Mesenchymal stem cell (in vitro differentiated cells and primary cell): ENCODE measurements around the gene NAGK.
"Not testable (repeated sequence)": the region's sequence is repeated elsewhere in the genome, so short reads cannot be mapped to it uniquely, and the experiment has no call there.

Experiments
- DNase-seq: peaks from one replicate; pipeline ENCODE4 v3.0.0-alpha.2; 2013
- H2AFZ ChIP-seq: one replicate; pipeline ENCODE4 v1.6.1; 2013; ENCODE audit warnings: low read depth, mild to moderate bottlenecking, control low read depth, inconsistent platforms, low read length, moderate library complexity
- H2AK5ac ChIP-seq: 2 replicates; pipeline ENCODE4 v1.6.1; 2013; ENCODE audit warnings: low read length, moderate library complexity, mild to moderate bottlenecking, inconsistent platforms; ENCODE audit not compliant: severe bottlenecking
- H2BK120ac ChIP-seq: one replicate; pipeline ENCODE4 v1.6.1; 2013; ENCODE audit warnings: low read depth, mild to moderate bottlenecking, inconsistent platforms, low read length, moderate library complexity
- H2BK12ac ChIP-seq, 2 experiments: one replicate each; pipeline ENCODE4 v1.6.1; 2013; ENCODE audit warnings: inconsistent platforms in 2 of 2, low read length in 2 of 2, mild to moderate bottlenecking in 2 of 2, moderate library complexity in 2 of 2, control low read depth in 1 of 2
- H2BK15ac ChIP-seq: one replicate; pipeline ENCODE4 v1.6.1; 2013; ENCODE audit warnings: mild to moderate bottlenecking, low read depth, inconsistent platforms; ENCODE audit not compliant: poor library complexity, severe bottlenecking
- H2BK5ac ChIP-seq: 2 replicates; pipeline ENCODE4 v1.6.1; 2013; ENCODE audit warnings: low read depth, mild to moderate bottlenecking, low read length, control low read depth, inconsistent platforms; ENCODE audit not compliant: poor library complexity, severe bottlenecking
- H3K14ac ChIP-seq, 2 experiments: one replicate each; pipeline ENCODE4 v1.6.1; 2013; ENCODE audit warnings: inconsistent platforms in 2 of 2, low read length in 2 of 2, control low read depth in 1 of 2, mild to moderate bottlenecking in 1 of 2, moderate library complexity in 1 of 2
- H3K18ac ChIP-seq, 2 experiments: one replicate each; pipeline ENCODE4 v1.6.1; 2013; ENCODE audit warnings: inconsistent platforms in 2 of 2, low read length in 2 of 2, control low read depth in 1 of 2, low read depth in 1 of 2, mild to moderate bottlenecking in 1 of 2
- H3K23ac ChIP-seq, 2 experiments: one replicate each; pipeline ENCODE4 v1.6.1; 2013; ENCODE audit warnings: inconsistent platforms in 2 of 2, low read length in 2 of 2, mild to moderate bottlenecking in 2 of 2, moderate library complexity in 2 of 2, control low read depth in 1 of 2
- H3K27ac ChIP-seq: 2 replicates; pipeline ENCODE4 v1.5.1; 2013; ENCODE audit warnings: mild to moderate bottlenecking, moderate library complexity, low read length, control low read depth, inconsistent platforms; ENCODE audit not compliant: poor library complexity, severe bottlenecking
- H3K27me3 ChIP-seq, 2 experiments: 2 replicates each; pipeline versions ENCODE4 v1.6.1 to v1.7.0; 2013; ENCODE audit warnings: low read length in 2 of 2, mild to moderate bottlenecking in 2 of 2, moderate library complexity in 2 of 2, control low read depth in 1 of 2, inconsistent platforms in 1 of 2; ENCODE audit not compliant: control insufficient read depth in 1 of 2, insufficient read depth in 1 of 2
- H3K36me3 ChIP-seq, 2 experiments: 2 replicates each; pipeline versions ENCODE4 v1.6.1 to v1.7.0; 2013; ENCODE audit warnings: low read length in 2 of 2, control low read depth in 1 of 2, inconsistent platforms in 1 of 2, low read depth in 1 of 2, mild to moderate bottlenecking in 1 of 2; ENCODE audit not compliant: insufficient read depth in 2 of 2, control insufficient read depth in 1 of 2
- H3K4ac ChIP-seq, 2 experiments: one replicate each; pipeline ENCODE4 v1.6.1; 2013; ENCODE audit warnings: inconsistent platforms in 2 of 2, low read length in 2 of 2, mild to moderate bottlenecking in 2 of 2, moderate library complexity in 2 of 2, control low read depth in 1 of 2, low read depth in 1 of 2
- H3K4me1 ChIP-seq: 2 replicates; pipeline ENCODE4 v1.6.1; 2013; ENCODE audit warnings: low read depth, low read length, control low read depth; ENCODE audit not compliant: control insufficient read depth, insufficient read depth
- H3K4me2 ChIP-seq: 2 replicates; pipeline ENCODE4 v1.6.1; 2013; ENCODE audit warnings: low read length, mild to moderate bottlenecking, inconsistent platforms; ENCODE audit not compliant: poor library complexity, severe bottlenecking
- H3K4me3 ChIP-seq, 2 experiments: 2 replicates each; pipeline versions ENCODE4 v1.5.1 to v1.7.0; 2013; ENCODE audit warnings: low read length in 2 of 2, mild to moderate bottlenecking in 2 of 2, control low read depth in 1 of 2, low read depth in 1 of 2; ENCODE audit not compliant: insufficient read depth in 1 of 2
- H3K79me1 ChIP-seq: replicated peaks from 2 replicates; pipeline ENCODE4 v1.6.1; 2013; ENCODE audit warnings: mild to moderate bottlenecking, control low read depth, low read length, inconsistent platforms; ENCODE audit not compliant: poor library complexity, severe bottlenecking
- H3K9ac ChIP-seq: 2 replicates; pipeline ENCODE4 v1.7.0; 2013; ENCODE audit warnings: mild to moderate bottlenecking, low read length, moderate library complexity
- H3K9me3 ChIP-seq: 2 replicates; pipeline ENCODE4 v1.7.0; 2013; ENCODE audit warnings: mild to moderate bottlenecking, low read length; ENCODE audit not compliant: control insufficient read depth
- H4K8ac ChIP-seq: one replicate; pipeline ENCODE4 v1.6.1; 2013; ENCODE audit warnings: inconsistent platforms, mild to moderate bottlenecking, low read length, moderate library complexity
- H4K91ac ChIP-seq: one replicate; pipeline ENCODE4 v1.6.1; 2013; ENCODE audit warnings: mild to moderate bottlenecking, low read length, inconsistent platforms
- WGBS: methylation state at CpG from one replicate; pipeline ENCODE4 v1.1.7; 2013; ENCODE audit warnings: mixed read lengths; 5-methylcytosine and 5-hydroxymethylcytosine counted together

Gene NAGK

DNA sequence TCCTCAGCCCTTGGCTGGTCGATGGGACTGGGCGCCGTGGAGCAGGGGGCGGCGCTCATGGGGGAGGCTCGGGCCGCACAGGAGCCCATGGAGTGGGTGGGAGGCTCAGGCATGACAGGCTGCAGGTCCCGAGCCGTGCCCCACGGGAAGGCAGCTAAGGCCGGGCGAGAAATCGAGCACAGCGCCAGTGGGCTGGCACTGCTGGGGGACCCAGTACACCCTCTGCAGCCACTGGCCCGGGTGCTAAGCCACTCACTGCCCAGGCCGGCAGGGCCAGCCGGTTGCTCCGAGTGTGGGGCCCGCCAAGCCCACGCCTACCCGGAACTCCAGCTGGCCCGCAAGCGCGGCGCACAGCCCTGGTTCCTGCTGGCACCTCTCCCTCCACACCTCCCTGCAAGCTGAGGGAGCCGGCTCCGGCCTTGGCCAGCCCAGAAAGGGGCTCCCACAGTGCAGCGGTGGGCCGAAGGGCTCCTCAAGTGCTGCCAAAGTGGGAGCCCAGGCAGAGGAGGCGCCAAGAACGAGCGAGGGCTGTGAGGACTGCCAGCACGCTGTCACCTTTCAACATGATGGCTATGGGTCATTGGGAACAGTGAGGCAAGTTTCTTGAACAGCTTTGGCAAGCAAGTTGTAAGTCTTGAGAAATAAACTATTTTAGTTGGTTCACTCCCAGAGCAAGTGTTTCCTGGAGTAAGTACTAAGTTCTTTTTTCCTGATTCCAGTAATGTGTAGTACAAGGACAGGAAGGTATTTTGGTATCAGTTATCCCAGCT lies 24.2 kb downstream of the NAGK start:
- H4K91ac ChIP-seq, H4K8ac ChIP-seq, H3K36me3 ChIP-seq, H3K27me3 ChIP-seq, H3K4me1 ChIP-seq, H2AK5ac ChIP-seq, H2AFZ ChIP-seq, H2BK12ac ChIP-seq, H3K9me3 ChIP-seq, H3K4me2 ChIP-seq, H3K27ac ChIP-seq, H3K4me3 ChIP-seq, H3K4ac ChIP-seq, H3K14ac ChIP-seq, H3K9ac ChIP-seq, H3K79me1 ChIP-seq, H2BK5ac ChIP-seq, H3K18ac ChIP-seq, DNase-seq, H3K23ac ChIP-seq, H2BK15ac ChIP-seq, H2BK120ac ChIP-seq: not testable (repeated sequence)
- 93% methylated on average over 31 of the region's 33 CpGs for WGBS

GRCh38 chr2:71100195-71100964 lies 31.9 kb downstream of the NAGK start:
- Histone ChIP-seq H3K4me2 (no peak overlapping the region), H3K27me3 (no peaks in the 10 kb centered on the region), H4K91ac (no peak overlapping the region), H3K27ac (no peak overlapping the region), H2BK5ac (no peak overlapping the region), H3K9me3 (no peaks in the 10 kb centered on the region), H2BK120ac (no peak overlapping the region), H4K8ac (no peak overlapping the region), H3K4ac (no peak overlapping the region), H3K14ac (no peak overlapping the region), H2BK12ac (no peak overlapping the region), H3K36me3 (no peaks in the 10 kb centered on the region), H3K4me1 (no peaks in the 10 kb centered on the region), H2AK5ac (no peak overlapping the region), H2BK15ac (no peak overlapping the region), H3K9ac (no peak overlapping the region), H3K18ac (no peak overlapping the region), H2AFZ (no peak overlapping the region), H3K23ac (no peak overlapping the region), H3K79me1 (no peaks in the 10 kb centered on the region), H3K4me3 (no peak overlapping the region)
- WGBS, result 6% methylated on average over 2 of the region's 3 CpGs
- DNase-seq, result peak; percentile 62

DNA sequence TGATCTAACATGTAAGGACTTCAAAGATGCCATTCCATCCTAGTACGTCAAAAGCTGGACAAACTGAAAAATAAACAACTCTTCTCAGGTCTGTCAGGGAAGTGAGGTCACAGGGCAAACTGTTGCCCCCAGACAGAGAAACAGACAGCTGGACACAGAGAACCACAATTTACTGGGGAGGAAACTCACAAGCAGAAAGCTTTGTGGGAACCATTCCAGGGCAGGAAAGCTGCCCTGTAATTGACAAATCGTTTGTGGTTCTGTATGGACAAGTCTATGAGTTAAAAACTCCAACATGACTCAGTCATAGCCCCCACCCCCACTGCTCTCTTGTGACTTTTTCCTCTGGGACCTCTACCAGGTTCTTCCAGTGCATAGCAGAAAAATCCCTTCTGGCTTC lies 33.2 kb downstream of the NAGK start:
- H2BK15ac ChIP-seq, result no peak overlapping the region
- H3K36me3 ChIP-seq, result no peaks in the 10 kb centered on the region
- no peak overlapping the region for H3K14ac ChIP-seq
- H2AK5ac ChIP-seq, result no peak overlapping the region
- no peak overlapping the region for H3K4me3 ChIP-seq
- no peak overlapping the region for H3K27ac ChIP-seq
- no peak overlapping the region for H4K91ac ChIP-seq
- H2BK120ac ChIP-seq, result no peak overlapping the region
- no peaks in the 10 kb centered on the region for H3K79me1 ChIP-seq
- H2BK5ac ChIP-seq, result no peak overlapping the region
- no peak overlapping the region for H3K23ac ChIP-seq
- H2AFZ ChIP-seq, result no peak overlapping the region
- WGBS, result 10% methylated on average over 1 of the region's 2 CpGs
- H4K8ac ChIP-seq, result no peak overlapping the region
- no peak overlapping the region for H3K18ac ChIP-seq
- no peak overlapping the region for H3K4ac ChIP-seq
- no peak overlapping the region for H3K4me2 ChIP-seq
- H2BK12ac ChIP-seq, result no peak overlapping the region
- peaks cover 5% of the 10 kb centered on the region for H3K9me3 ChIP-seq
- H3K4me1 ChIP-seq, result no peaks in the 10 kb centered on the region
- peak overlapping the region; percentile 38 for H3K9ac ChIP-seq
- no peaks in the 10 kb centered on the region for H3K27me3 ChIP-seq
- DNase-seq, result peak; percentile 92

GRCh38 chr2:71102981-71103681 lies 34.7 kb downstream of the NAGK start:
- no peaks in the 10 kb centered on the region for H3K27me3 ChIP-seq
- no peaks in the 10 kb centered on the region for H3K36me3 ChIP-seq
- H2BK15ac ChIP-seq, result no peak overlapping the region
- H4K91ac ChIP-seq, result no peak overlapping the region
- H3K4ac ChIP-seq, result no peak overlapping the region
- no peak overlapping the region for H3K4me2 ChIP-seq
- no peak overlapping the region for H4K8ac ChIP-seq
- peaks cover 5% of the 10 kb centered on the region for H3K9me3 ChIP-seq
- no peak overlapping the region for H3K14ac ChIP-seq
- H2BK120ac ChIP-seq, result no peak overlapping the region
- no peak overlapping the region for H3K27ac ChIP-seq
- H2BK12ac ChIP-seq, result peak overlapping the region in 1 of 2 experiments; percentile 3
- H3K4me1 ChIP-seq, result no peaks in the 10 kb centered on the region
- no peak overlapping the region for H2AK5ac ChIP-seq
- no peak for DNase-seq
- no peak overlapping the region for H3K23ac ChIP-seq
- no peak overlapping the region for H3K18ac ChIP-seq
- 61% methylated on average over 6 of the region's 6 CpGs for WGBS
- no peaks in the 10 kb centered on the region for H3K79me1 ChIP-seq
- H2BK5ac ChIP-seq, result no peak overlapping the region
- no peak overlapping the region for H3K4me3 ChIP-seq
- no peak overlapping the region for H2AFZ ChIP-seq
- H3K9ac ChIP-seq, result no peak overlapping the region
